ENCODE results near the gene SEMA3G. TPM values are rescaled to one million over a fixed set of nuclear protein-coding genes. Genes with fewer than 3 reads are reported as not detected.

The SEMA3G gene
- total RNA-seq, 4 donors from 2014 or later: 4.4 to 91.2 (median 16.7) TPM

GRCh38 chr3:52450489-52451236, 5.8 kb upstream of the SEMA3G start:
- Histone ChIP-seq H3K4me3 (no peak overlapping the region), H3K4me1 (no peaks in the 10 kb centered on the region), H3K9me3 (no peaks in the 10 kb centered on the region), H3K27me3 (no peaks in the 10 kb centered on the region), H3K27ac (no peak overlapping the region), H3K36me3 (no peaks in the 10 kb centered on the region)
- intact Hi-C loops (cut with DNase I; ENCODE audit: low total_unique reads): no loop called here
- no peak for DNase-seq
- TF ChIP-seq, protein P1, sequence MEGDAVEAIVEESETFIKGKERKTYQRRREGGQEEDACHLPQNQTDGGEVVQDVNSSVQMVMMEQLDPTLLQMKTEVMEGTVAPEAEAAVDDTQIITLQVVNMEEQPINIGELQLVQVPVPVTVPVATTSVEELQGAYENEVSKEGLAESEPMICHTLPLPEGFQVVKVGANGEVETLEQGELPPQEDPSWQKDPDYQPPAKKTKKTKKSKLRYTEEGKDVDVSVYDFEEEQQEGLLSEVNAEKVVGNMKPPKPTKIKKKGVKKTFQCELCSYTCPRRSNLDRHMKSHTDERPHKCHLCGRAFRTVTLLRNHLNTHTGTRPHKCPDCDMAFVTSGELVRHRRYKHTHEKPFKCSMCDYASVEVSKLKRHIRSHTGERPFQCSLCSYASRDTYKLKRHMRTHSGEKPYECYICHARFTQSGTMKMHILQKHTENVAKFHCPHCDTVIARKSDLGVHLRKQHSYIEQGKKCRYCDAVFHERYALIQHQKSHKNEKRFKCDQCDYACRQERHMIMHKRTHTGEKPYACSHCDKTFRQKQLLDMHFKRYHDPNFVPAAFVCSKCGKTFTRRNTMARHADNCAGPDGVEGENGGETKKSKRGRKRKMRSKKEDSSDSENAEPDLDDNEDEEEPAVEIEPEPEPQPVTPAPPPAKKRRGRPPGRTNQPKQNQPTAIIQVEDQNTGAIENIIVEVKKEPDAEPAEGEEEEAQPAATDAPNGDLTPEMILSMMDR (IDR thresholded peaks at IDR 0.05): no peak
- no peak for TF ChIP-seq POLR2A (IDR thresholded peaks at IDR 0.05)

DNA sequence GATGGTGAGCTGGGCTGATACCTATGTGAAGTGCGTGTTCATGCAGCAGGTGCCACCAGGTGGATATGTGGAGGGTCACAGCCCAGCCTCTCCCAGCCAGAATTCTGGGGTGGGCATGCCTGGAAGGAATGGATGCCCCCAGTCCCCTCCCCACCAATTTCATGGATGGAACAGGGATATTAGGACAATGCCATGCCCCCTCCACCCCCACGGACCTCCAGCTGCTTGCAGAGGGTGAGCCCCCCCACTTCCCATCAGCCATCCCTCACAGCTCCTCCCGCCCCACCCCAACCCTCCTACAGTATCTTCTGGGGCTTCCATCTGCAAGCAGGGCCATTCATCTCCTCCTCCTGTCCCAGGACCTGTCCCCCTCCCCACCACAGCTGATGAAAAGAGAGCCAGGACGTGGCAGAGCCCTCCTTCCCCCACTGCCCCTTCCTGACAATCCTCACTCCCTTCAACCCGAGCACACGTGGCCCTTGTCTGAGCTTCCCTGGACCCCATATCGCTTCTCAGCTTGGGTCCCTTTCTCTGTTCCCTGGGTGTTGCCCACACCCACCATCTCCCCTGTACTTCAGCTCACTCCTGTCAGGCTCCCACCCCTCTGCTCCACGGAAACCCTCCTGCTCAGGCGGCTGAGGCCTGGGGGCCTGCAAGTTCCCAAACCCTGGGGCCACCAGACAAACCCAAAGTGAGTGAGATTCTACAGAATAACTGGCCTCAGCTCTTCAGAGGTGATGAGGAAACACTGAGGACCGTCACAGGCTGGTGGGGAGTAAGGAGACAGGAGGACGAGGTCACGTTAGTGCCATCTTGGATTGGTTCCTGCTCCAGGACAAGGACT, 2.8 kb upstream of the SEMA3G start:
- intact Hi-C loops (cut with DNase I; ENCODE audit: low total_unique reads): no loop called here
- no peaks in the 10 kb centered on the region for H3K9me3 ChIP-seq
- DNase-seq: no peak
- H3K27ac ChIP-seq: no peak overlapping the region
- H3K4me1 ChIP-seq: no peaks in the 10 kb centered on the region
- no peak for TF ChIP-seq POLR2A (IDR thresholded peaks at IDR 0.05)
- TF ChIP-seq, protein P1 (IDR thresholded peaks at IDR 0.05): no peak
- H3K36me3 ChIP-seq: no peaks in the 10 kb centered on the region
- no peaks in the 10 kb centered on the region for H3K27me3 ChIP-seq
- H3K4me3 ChIP-seq: no peak overlapping the region

GRCh38 chr3:52446631-52447511, 2.0 kb upstream of the SEMA3G start:
- no peaks in the 10 kb centered on the region for H3K36me3 ChIP-seq
- H3K9me3 ChIP-seq: no peaks in the 10 kb centered on the region
- no peak overlapping the region for H3K27ac ChIP-seq
- peak; percentile 62 to 64 for DNase-seq
- H3K4me1 ChIP-seq: no peaks in the 10 kb centered on the region
- intact Hi-C loops (cut with DNase I; ENCODE audit: low total_unique reads): no loop called here
- no peak overlapping the region for H3K4me3 ChIP-seq
- TF ChIP-seq, protein P1 (IDR thresholded peaks at IDR 0.05): peak; percentile 97 to 100 (median 98)
- no peak for TF ChIP-seq POLR2A (IDR thresholded peaks at IDR 0.05)
- H3K27me3 ChIP-seq: no peaks in the 10 kb centered on the region

- no peaks in the 10 kb centered on the region for H3K27me3 ChIP-seq
- no peaks in the 10 kb centered on the region for H3K4me1 ChIP-seq
- no peak overlapping the region for H3K4me3 ChIP-seq
- H3K9me3 ChIP-seq: no peaks in the 10 kb centered on the region
- no peak overlapping the region for H3K27ac ChIP-seq
- no peak for TF ChIP-seq POLR2A (IDR thresholded peaks at IDR 0.05)
- TF ChIP-seq, protein P1 (IDR thresholded peaks at IDR 0.05): no peak
- no peaks in the 10 kb centered on the region for H3K36me3 ChIP-seq
- no peak for DNase-seq
- intact Hi-C loops (cut with DNase I; ENCODE audit: low total_unique reads): no loop called here
Measured at GRCh38 chr3:52446042-52446441, 1.1 kb upstream of the SEMA3G start.

All from uterus (tissue), 4 donors.